HK-2 (cell line): ENCODE data around the gene CASZ1.
A peak's percentile ranks its signal among the peaks of the same experiment; 100 is the strongest.

Experiments
- DNase-seq: peaks from one replicate; pipeline ENCODE4 v3.0.0-alpha.2; 2018; ENCODE audit not compliant: unreplicated experiment

Gene CASZ1

GRCh38 chr1:10686404-10687040, 109.9 kb downstream of the CASZ1 start:
- no peak for DNase-seq

- DNase-seq, result no peak
These were observed 110.5 kb downstream of the CASZ1 start for GRCh38 chr1:10685808-10686403.

GRCh38 chr1:10685196-10685807, 111.1 kb downstream of the CASZ1 start:
- DNase-seq, result no peak

- DNase-seq, result no peak
These were observed 112.2 kb downstream of the CASZ1 start for GRCh38 chr1:10684221-10684620.

GRCh38 chr1:10682449-10683309, 113.8 kb downstream of the CASZ1 start:
- no peak for DNase-seq

GRCh38 chr1:10682108-10682445, 114.4 kb downstream of the CASZ1 start:
- no peak for DNase-seq

GRCh38 chr1:10681296-10682107, 114.9 kb downstream of the CASZ1 start:
- DNase-seq, result no peak

GRCh38 chr1:10680487-10680886, 116.0 kb downstream of the CASZ1 start:
- no peak for DNase-seq

GRCh38 chr1:10679496-10680220, 116.8 kb downstream of the CASZ1 start:
- DNase-seq, result peak; percentile 48

GRCh38 chr1:10678852-10679251, 117.6 kb downstream of the CASZ1 start:
- no peak for DNase-seq

GRCh38 chr1:10678402-10678801, 118.0 kb downstream of the CASZ1 start:
- no peak for DNase-seq

- no peak for DNase-seq
These were observed 118.7 kb downstream of the CASZ1 start for GRCh38 chr1:10677491-10678391.

- DNase-seq, result no peak
These were observed 119.5 kb downstream of the CASZ1 start for GRCh38 chr1:10676963-10677362.

GRCh38 chr1:10675813-10676212, 120.6 kb downstream of the CASZ1 start:
- DNase-seq, result no peak

- DNase-seq, result no peak
These were observed 121.5 kb downstream of the CASZ1 start for GRCh38 chr1:10674700-10675609.

- no peak for DNase-seq
These were observed 122.2 kb downstream of the CASZ1 start for GRCh38 chr1:10674222-10674621.

GRCh38 chr1:10673109-10673711, 123.2 kb downstream of the CASZ1 start:
- no peak for DNase-seq

- DNase-seq, result no peak
These were observed 123.9 kb downstream of the CASZ1 start for GRCh38 chr1:10672343-10673050.
